CD4-positive, alpha-beta T cell (primary cell): Measurements from ENCODE around the gene DSTN. TPM values are rescaled to one million over a fixed set of nuclear protein-coding genes. Genes with fewer than 3 reads are reported as not detected.

Experiments used
- ATAC-seq: fragments of 200-7000 bp; cut with Tn5 transposase; one replicate; pipeline ENCODE4 v1.10.0; 2022; ENCODE audit warnings: mild to moderate bottlenecking; ENCODE audit not compliant: poor library complexity
- CTCF ChIA-PET: fragments of 350-600 bp; sonication (Branson Sonifier 250); formaldehyde crosslinking; loops from one replicate; lab custom pipeline; 2021; ENCODE audit warnings: antibody characterized with exemption, inconsistent platforms; lab: Charles Lee
- POLR2A ChIA-PET: fragments of 350-600 bp; sonication (Branson Sonifier 250); formaldehyde crosslinking; loops from one replicate; lab custom pipeline; 2021; ENCODE audit warnings: antibody characterized with exemption, inconsistent platforms; lab: Charles Lee
- DNase-seq, 14 experiments: peaks; one replicate each; pipeline ENCODE4 v3.0.0-alpha.2; 2013 to 2020; ENCODE audit warnings: mixed read lengths in 2 of 14
- H3K27ac ChIP-seq, 2 donors: one replicate each; pipeline versions ENCODE4 v1.5.1 to v1.7.0; 2013; ENCODE audit warnings: low read length in 2 of 2, low read depth in 1 of 2, mild to moderate bottlenecking in 1 of 2
- H3K27me3 ChIP-seq, 2 experiments: 1 replicate in 1 of 2; 2 replicates in 1 of 2; pipeline versions ENCODE4 v1.6.1 to v1.7.0; 2013; ENCODE audit warnings: low read length in 2 of 2, control low read depth in 1 of 2, mild to moderate bottlenecking in 1 of 2, moderate library complexity in 1 of 2; ENCODE audit not compliant: insufficient read depth in 2 of 2, control insufficient read depth in 1 of 2
- H3K36me3 ChIP-seq: one replicate; pipeline ENCODE4 v1.6.1; 2013; ENCODE audit warnings: low read length, control low read depth; ENCODE audit not compliant: insufficient read depth
- H3K4me1 ChIP-seq: one replicate; pipeline ENCODE4 v1.6.1; 2013; ENCODE audit warnings: low read length, control low read depth; ENCODE audit not compliant: insufficient read depth
- H3K4me3 ChIP-seq: one replicate; pipeline ENCODE4 v1.5.1; 2013; ENCODE audit warnings: mild to moderate bottlenecking, low read length, moderate library complexity
- H3K9me3 ChIP-seq, 2 experiments: 1 replicate in 1 of 2; 2 replicates in 1 of 2; pipeline versions ENCODE4 v1.6.1 to v1.7.0; 2013; ENCODE audit warnings: low read length in 2 of 2, mild to moderate bottlenecking in 2 of 2, control low read depth in 1 of 2, moderate library complexity in 1 of 2; ENCODE audit not compliant: control insufficient read depth in 1 of 2, insufficient read depth in 1 of 2
- H3K27ac Mint-ChIP-seq: one replicate; pipeline ENCODE4 v1.8.0; 2020; ENCODE audit warnings: mixed read lengths
- H3K27me3 Mint-ChIP-seq: one replicate; pipeline ENCODE4 v1.8.0; 2021; ENCODE audit warnings: mixed read lengths
- H3K36me3 Mint-ChIP-seq: one replicate; pipeline ENCODE4 v1.8.0; 2021; ENCODE audit warnings: low read depth, mixed read lengths
- H3K4me1 Mint-ChIP-seq: one replicate; pipeline ENCODE4 v1.8.0; 2021; ENCODE audit warnings: low read depth, mixed read lengths
- H3K4me3 Mint-ChIP-seq: one replicate; pipeline ENCODE4 v1.8.0; 2020; ENCODE audit warnings: mild to moderate bottlenecking, mixed read lengths
- H3K9me3 Mint-ChIP-seq: one replicate; pipeline ENCODE4 v1.8.0; 2020; ENCODE audit warnings: mixed read lengths
- intact Hi-C, 2 experiments: fragments of 100-400 bp; cut with DNase I in 1 of 2; cut with micrococcal nuclease in 1 of 2; formaldehyde crosslinking; loops; one replicate each; pipeline versions ENCODE4 v1.15.1 to v1.9.0; 2023 to 2025; cut with DNase I, micrococcal nuclease
- total RNA-seq, 174 experiments: library from RNA in 2 of 174; stranded (reverse) in 2 of 174; gene quantifications; one replicate each; pipeline ENCODE4 v1.2.3 and lab custom pipeline; 2021 to 2026
- TF ChIP-seq, protein P1 (sequence below): fragments of 200-600 bp; IDR thresholded peaks from one replicate; pipeline ENCODE4 v1.8.0; 2022; ENCODE audit warnings: antibody characterized with exemption, mild to moderate bottlenecking

The DSTN gene
- total RNA-seq, 2 experiments from 2014 or later, result 36.0 to 38.9 TPM

DNA sequence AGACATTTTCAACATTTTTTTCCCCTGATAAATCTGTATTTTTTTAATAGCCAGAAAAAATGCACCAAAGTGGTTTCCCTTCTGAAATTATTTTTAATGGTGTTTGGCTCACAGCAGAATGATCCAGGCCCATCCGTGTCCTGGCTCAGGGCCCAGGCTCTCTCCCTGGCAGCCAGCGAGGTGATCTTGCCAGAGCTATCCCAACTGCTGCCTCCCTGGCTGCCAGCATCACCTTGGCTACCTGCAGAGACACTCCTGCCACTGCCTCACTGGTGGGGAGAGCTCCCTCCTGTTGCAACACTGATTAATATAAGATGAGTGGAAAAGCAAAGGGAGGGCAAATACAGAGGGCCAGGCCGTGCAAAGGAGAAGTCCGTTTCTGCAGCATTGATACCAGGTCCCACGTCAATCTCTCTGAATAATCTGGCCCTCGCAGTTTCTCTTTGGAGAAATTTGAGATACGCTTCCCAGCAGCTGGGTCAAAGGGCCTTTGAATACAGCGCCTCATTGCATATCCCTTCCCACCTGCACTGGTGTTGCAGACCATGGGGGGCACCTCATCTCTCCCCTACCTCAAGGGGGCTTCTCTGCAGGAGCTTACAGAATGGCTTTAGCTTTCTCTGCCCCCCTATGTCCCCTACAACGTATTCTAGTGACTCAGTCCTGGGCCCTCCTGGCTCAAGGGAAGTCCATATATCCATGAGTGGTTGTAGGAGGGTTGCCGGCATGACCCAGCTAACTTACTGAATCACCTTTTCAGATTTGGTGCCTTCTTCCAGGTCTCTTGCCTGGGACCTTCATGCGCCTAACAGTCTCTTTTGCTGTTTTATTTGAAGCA is 12.8 kb upstream of the DSTN start:
- H3K27ac Mint-ChIP-seq, result no peak overlapping the region
- POLR2A ChIA-PET, result interaction anchor here (0.6 kb wide), 1 partner anchor 9 kb away, joined by 3 read pairs; no protein-coding TSS in a partner anchor
- intact Hi-C loops, result no loop called here

DNA sequence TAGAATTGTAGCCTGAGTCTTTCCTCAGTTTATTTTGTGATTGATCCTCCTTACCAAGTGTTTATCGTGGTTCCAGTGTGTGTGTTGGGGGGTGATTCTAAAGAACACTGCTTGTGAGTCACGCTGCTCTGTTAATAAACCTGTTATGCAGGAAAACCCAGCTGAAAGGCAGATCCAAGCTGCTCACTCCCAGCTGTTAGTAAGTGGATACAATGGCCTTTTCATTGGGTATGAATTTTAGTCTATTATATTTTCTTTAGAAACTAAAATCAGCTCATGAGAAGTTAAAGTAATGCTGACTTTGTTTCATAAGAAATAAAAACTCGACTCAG is 12.2 kb upstream of the DSTN start:
- Mint-ChIP-seq H3K27ac (no peak overlapping the region), H3K4me3 (no peak overlapping the region), H3K36me3 (no peaks in the 10 kb centered on the region), H3K4me1 (no peaks in the 10 kb centered on the region), H3K27me3 (no peaks in the 10 kb centered on the region), H3K9me3 (no peaks in the 10 kb centered on the region)
- no peaks in the 10 kb centered on the region for H3K27me3 ChIP-seq
- H3K4me3 ChIP-seq, result no peak overlapping the region
- ChIA-PET POLR2A (no interaction called here), CTCF (interaction anchor here (2.3 kb wide), 1 partner anchor 21 kb away, joined by 7 read pairs; no protein-coding TSS in a partner anchor)
- no peak for DNase-seq
- no peaks in the 10 kb centered on the region for H3K9me3 ChIP-seq
- ATAC-seq, result no peak
- H3K36me3 ChIP-seq, result no peaks in the 10 kb centered on the region
- no peak overlapping the region for H3K27ac ChIP-seq
- intact Hi-C loops, result no loop called here
- TF ChIP-seq, protein P1, sequence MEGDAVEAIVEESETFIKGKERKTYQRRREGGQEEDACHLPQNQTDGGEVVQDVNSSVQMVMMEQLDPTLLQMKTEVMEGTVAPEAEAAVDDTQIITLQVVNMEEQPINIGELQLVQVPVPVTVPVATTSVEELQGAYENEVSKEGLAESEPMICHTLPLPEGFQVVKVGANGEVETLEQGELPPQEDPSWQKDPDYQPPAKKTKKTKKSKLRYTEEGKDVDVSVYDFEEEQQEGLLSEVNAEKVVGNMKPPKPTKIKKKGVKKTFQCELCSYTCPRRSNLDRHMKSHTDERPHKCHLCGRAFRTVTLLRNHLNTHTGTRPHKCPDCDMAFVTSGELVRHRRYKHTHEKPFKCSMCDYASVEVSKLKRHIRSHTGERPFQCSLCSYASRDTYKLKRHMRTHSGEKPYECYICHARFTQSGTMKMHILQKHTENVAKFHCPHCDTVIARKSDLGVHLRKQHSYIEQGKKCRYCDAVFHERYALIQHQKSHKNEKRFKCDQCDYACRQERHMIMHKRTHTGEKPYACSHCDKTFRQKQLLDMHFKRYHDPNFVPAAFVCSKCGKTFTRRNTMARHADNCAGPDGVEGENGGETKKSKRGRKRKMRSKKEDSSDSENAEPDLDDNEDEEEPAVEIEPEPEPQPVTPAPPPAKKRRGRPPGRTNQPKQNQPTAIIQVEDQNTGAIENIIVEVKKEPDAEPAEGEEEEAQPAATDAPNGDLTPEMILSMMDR, result no peak
- peaks cover 4% of the 10 kb centered on the region for H3K4me1 ChIP-seq

More for the DNA sequence above, 12.8 kb upstream of the DSTN start:
- Histone ChIP-seq H3K27me3 (no peaks in the 10 kb centered on the region), H3K9me3 (no peaks in the 10 kb centered on the region), H3K27ac (no peak overlapping the region), H3K4me3 (no peak overlapping the region), H3K36me3 (no peaks in the 10 kb centered on the region), H3K4me1 (peaks cover 4% of the 10 kb centered on the region)
- H3K9me3 Mint-ChIP-seq, result no peaks in the 10 kb centered on the region
- DNase-seq (no peak), ATAC-seq (no peak)
- CTCF ChIA-PET, result interaction anchor here (2.3 kb wide), 1 partner anchor 20 kb away, joined by 7 read pairs; no protein-coding TSS in a partner anchor
- no peak overlapping the region for H3K4me3 Mint-ChIP-seq
- H3K4me1 Mint-ChIP-seq, result no peaks in the 10 kb centered on the region
- H3K27me3 Mint-ChIP-seq, result no peaks in the 10 kb centered on the region
- TF ChIP-seq, protein P1, result no peak
- H3K36me3 Mint-ChIP-seq, result no peaks in the 10 kb centered on the region

DNA sequence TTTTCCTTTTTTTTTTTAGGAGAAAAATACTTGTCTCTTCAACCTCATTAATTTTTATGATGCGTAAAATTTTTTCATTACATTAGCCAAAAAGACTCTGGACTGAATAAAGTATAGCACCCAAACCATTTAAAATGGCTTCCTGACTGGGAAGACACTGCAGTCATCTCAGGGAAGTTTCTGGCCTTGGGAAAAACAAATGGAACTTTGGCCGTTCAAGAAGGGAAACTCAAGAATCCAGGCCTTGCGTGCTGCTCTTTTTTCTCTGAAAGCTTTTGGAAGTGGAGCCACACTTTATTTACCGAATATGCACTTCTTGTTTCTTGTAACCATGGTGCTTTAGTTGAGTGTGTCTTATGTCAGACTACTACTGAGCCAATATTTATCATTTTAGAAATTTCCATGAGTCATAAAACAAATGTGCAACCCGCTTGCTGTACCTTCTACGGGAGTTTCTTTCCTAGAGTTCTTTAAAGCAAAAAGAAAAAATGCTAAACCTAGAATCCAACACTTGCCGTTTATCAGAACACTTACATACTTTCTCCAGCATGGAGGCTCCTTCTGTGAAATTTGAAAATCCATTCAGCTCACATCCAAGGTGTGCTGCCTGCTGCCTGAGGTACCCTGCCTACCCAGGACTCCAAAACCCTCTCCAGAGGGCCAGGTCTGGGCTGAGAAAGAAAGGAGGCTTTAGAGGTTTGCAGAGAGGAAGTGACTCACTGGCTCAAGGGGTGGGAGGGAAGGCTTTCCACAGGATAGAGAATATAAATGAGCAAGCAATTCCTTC is 11.5 kb upstream of the DSTN start:
- DNase-seq (peak in 2 of 14 experiments; percentile 19 to 36), ATAC-seq (no peak)
- ChIA-PET POLR2A (no interaction called here), CTCF (interaction anchor here (1.1 to 2.3 kb wide), 2 partner anchors 17 to 22 kb away, joined by 3 to 7 read pairs; no protein-coding TSS in a partner anchor)
- H3K36me3 ChIP-seq, result no peaks in the 10 kb centered on the region
- Mint-ChIP-seq H3K36me3 (no peaks in the 10 kb centered on the region), H3K4me3 (no peak overlapping the region), H3K27me3 (no peaks in the 10 kb centered on the region), H3K27ac (no peak overlapping the region), H3K9me3 (no peaks in the 10 kb centered on the region), H3K4me1 (no peaks in the 10 kb centered on the region)
- H3K9me3 ChIP-seq, result no peaks in the 10 kb centered on the region
- TF ChIP-seq, protein P1, result no peak
- H3K27ac ChIP-seq, result no peak overlapping the region
- peaks cover 4% of the 10 kb centered on the region for H3K4me1 ChIP-seq
- H3K4me3 ChIP-seq, result no peak overlapping the region
- intact Hi-C loops, result no loop called here
- H3K27me3 ChIP-seq, result no peaks in the 10 kb centered on the region
